Activated T-helper 17 cell treated with anti-CD3 and anti-CD28 coated beads, Interleukin-2, amount 50 U/mL, for 72 hours (primary cell): Measurements from ENCODE around the gene SP8. TPM values are rescaled to one million over a fixed set of nuclear protein-coding genes. Genes with fewer than 3 reads are reported as not detected.

ENCODE experiments used
- ATAC-seq: fragments of 150-1000 bp; cut with Tn5 transposase; replicated peaks from 2 replicates; pipeline ENCODE4 v1.10.0; 2021; ENCODE audit warnings: mild to moderate bottlenecking, moderate library complexity
- H3K27ac Mint-ChIP-seq: one replicate; pipeline ENCODE4 v1.8.0; 2022; ENCODE audit warnings: mixed read lengths
- H3K27me3 Mint-ChIP-seq: one replicate; pipeline ENCODE4 v1.8.0; 2022; ENCODE audit warnings: mixed read lengths
- H3K36me3 Mint-ChIP-seq: one replicate; pipeline ENCODE4 v1.8.0; 2022; ENCODE audit warnings: low read depth, mild to moderate bottlenecking, mixed read lengths
- H3K4me1 Mint-ChIP-seq: one replicate; pipeline ENCODE4 v1.8.0; 2022; ENCODE audit warnings: mixed read lengths
- H3K4me3 Mint-ChIP-seq: one replicate; pipeline ENCODE4 v1.8.0; 2022; ENCODE audit warnings: mild to moderate bottlenecking, mixed read lengths
- H3K9me3 Mint-ChIP-seq: one replicate; pipeline ENCODE4 v1.8.0; 2022; ENCODE audit warnings: mixed read lengths
- total RNA-seq, 2 donors: library from RNA; stranded (reverse); gene quantifications; one replicate each; pipeline ENCODE4 v1.2.3, GENCODE V29; 2022

Gene SP8
- total RNA-seq, 2 donors from 2014 or later = not detected

DNA sequence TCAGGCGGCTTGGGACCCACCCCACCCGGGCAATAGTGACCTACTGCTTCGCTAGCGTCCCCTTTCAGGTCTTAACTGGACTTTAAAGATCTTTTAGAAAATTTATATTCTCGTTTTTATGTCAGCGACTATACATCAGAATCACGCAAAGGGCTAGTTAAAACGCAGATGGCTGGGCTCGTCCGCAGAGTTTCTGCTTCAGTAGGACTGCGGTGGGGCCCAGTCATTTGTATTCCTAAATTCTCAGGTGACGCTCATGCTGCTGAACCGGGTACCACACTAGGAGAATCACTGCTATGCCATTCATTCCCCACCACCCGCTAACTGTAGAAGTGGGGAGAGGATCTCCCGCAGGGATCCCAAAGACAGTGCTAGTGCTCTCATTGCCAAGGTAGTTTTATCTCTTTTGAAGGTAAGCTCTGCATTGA lies 12.0 kb upstream of the SP8 start:
- no peak overlapping the region for H3K27ac Mint-ChIP-seq
- H3K27me3 Mint-ChIP-seq = peaks cover 37% of the 10 kb centered on the region
- ATAC-seq = no peak
- no peaks in the 10 kb centered on the region for H3K9me3 Mint-ChIP-seq
- H3K36me3 Mint-ChIP-seq = no peaks in the 10 kb centered on the region
- H3K4me3 Mint-ChIP-seq = peak overlapping the region; percentile 53
- no peaks in the 10 kb centered on the region for H3K4me1 Mint-ChIP-seq

DNA sequence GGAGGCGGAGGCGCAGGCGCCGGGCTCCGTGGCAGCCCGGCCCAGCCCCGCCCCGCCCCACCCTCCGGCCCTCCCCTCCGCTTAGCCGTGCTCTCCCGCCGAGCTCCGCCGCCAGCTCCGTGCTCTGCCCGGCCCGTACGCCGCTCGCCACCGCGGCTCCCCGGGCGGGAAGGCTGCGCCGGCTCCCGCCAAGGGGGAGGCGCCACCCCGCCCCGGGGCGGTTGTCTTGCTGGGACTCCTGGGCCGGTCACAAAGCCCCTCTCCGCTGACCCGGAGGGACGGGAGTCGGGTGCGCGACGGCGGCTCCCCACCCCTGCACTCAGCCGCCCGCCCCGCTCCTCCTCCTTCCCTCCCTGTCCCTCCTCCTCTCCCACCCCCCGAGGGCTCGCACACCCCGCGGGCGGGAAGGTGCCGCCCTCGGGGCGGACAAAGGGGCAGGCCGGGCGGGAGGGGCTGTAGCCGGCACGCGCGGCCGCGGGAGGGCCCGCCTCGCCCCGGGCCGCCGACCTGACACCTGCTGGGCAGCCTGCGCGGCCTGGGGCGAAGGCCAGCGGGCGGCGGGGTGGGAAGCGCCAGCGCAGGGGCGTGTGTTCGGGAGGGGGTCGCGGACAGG lies 11.5 kb upstream of the SP8 start:
- H3K4me3 Mint-ChIP-seq = peak overlapping the region; percentile 81
- H3K27ac Mint-ChIP-seq = no peak overlapping the region
- no peaks in the 10 kb centered on the region for H3K36me3 Mint-ChIP-seq
- H3K9me3 Mint-ChIP-seq = no peaks in the 10 kb centered on the region
- H3K4me1 Mint-ChIP-seq = no peaks in the 10 kb centered on the region
- peaks cover 38% of the 10 kb centered on the region for H3K27me3 Mint-ChIP-seq
- peak; percentile 82 for ATAC-seq

DNA sequence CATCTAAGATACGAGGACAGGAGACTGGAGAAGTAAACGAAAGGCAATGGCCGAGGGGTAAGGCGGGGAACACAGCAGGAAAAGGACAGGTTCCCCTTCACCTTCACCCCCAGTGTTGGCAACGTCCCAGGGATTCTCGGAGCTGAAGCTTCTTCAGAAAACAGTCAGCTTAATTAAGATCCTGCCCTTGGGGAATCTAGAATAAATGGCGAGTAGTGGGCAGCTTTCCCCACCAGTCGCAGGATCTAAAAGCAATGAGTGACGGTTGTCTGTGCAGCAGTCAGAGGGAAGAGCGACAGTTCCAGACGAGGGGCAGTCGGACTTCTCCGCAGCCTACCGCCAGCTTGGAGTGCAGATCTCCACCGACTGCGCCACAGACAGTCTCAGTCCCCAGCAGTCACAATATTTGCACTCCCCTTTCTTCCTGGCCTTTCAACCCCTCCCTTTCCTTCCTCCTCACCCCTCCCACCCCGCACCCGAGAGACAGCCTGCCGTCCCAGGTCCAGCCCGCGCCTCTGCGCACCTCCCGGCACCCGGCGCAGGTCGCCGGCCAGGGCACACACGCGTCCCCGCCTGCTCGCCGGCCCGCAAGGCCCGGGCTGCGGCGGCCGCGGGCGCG lies 10.9 kb upstream of the SP8 start:
- H3K4me1 Mint-ChIP-seq = no peaks in the 10 kb centered on the region
- no peaks in the 10 kb centered on the region for H3K9me3 Mint-ChIP-seq
- no peaks in the 10 kb centered on the region for H3K36me3 Mint-ChIP-seq
- peaks cover 43% of the 10 kb centered on the region for H3K27me3 Mint-ChIP-seq
- peak overlapping the region; percentile 81 for H3K4me3 Mint-ChIP-seq
- ATAC-seq = peak; percentile 62
- no peak overlapping the region for H3K27ac Mint-ChIP-seq

DNA sequence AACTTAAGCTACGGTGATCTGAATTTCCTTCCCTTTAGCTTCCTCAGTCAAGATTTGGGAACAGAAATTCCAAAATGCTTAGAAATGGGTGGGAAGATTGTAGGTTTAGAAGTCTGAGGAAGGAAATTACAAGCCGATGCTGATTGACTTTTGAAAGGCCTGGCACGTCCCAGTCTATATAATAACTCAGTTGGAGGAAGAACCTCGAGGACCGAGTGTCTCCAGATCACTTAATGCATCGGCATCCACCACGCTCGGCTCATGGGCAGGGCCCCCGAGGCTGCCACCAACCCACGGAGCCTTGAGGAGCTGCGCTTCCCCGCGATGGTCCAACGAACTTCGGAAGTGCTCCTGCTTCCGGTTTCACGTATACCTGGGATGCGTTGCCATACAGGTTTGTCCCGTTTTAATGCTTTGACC lies 10.4 kb upstream of the SP8 start:
- H3K27me3 Mint-ChIP-seq = peaks cover 48% of the 10 kb centered on the region
- H3K36me3 Mint-ChIP-seq = peaks cover 2% of the 10 kb centered on the region
- ATAC-seq = no peak
- no peak overlapping the region for H3K27ac Mint-ChIP-seq
- peaks cover 1% of the 10 kb centered on the region for H3K9me3 Mint-ChIP-seq
- no peaks in the 10 kb centered on the region for H3K4me1 Mint-ChIP-seq
- peak overlapping the region; percentile 81 for H3K4me3 Mint-ChIP-seq

DNA sequence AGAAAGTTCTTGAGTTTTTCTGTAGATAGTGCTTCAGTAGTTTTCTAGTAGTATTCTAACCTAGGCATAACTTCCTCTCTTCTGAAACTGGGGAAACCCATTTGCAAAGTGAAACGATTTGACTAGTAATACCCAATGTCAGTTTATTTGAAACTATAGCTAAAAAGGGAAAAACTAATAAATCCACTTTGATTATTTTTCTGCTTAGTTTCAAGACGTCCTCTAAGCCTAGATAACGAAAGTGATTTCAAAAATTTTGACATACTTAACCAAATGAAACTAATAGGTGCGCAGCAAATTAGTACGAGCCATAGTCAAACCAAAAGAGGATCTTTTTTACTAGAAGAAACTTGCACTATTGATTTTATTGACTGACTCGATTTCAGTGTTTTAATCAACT lies 9.8 kb upstream of the SP8 start:
- Mint-ChIP-seq H3K36me3 (peaks cover 7% of the 10 kb centered on the region), H3K4me1 (no peaks in the 10 kb centered on the region), H3K27ac (no peak overlapping the region), H3K4me3 (peak overlapping the region; percentile 81), H3K27me3 (peaks cover 54% of the 10 kb centered on the region), H3K9me3 (peaks cover 7% of the 10 kb centered on the region)
- ATAC-seq = no peak

DNA sequence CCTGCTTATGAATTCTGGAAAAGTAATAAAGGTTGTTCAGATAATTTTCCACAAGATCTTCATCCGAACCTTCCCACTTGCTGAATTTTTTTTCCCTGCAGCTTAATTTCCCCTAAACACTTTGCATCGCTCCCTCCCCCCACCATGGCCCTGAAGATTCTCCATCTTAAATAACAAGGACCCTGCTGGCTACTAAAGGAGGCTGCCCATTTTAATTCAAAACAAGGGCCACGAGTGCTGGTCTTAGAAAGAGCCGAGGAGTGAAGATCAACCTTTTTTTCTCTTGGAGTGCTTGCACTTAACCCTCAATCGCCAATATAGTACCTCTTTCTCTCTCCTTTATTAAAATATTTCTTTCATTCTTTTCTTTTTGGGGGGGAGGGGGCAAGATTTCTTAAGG lies 9.2 kb upstream of the SP8 start:
- peaks cover 13% of the 10 kb centered on the region for H3K36me3 Mint-ChIP-seq
- H3K27me3 Mint-ChIP-seq = peaks cover 60% of the 10 kb centered on the region
- no peak overlapping the region for H3K27ac Mint-ChIP-seq
- no peak for ATAC-seq
- no peak overlapping the region for H3K4me3 Mint-ChIP-seq
- no peaks in the 10 kb centered on the region for H3K4me1 Mint-ChIP-seq
- peaks cover 7% of the 10 kb centered on the region for H3K9me3 Mint-ChIP-seq

DNA sequence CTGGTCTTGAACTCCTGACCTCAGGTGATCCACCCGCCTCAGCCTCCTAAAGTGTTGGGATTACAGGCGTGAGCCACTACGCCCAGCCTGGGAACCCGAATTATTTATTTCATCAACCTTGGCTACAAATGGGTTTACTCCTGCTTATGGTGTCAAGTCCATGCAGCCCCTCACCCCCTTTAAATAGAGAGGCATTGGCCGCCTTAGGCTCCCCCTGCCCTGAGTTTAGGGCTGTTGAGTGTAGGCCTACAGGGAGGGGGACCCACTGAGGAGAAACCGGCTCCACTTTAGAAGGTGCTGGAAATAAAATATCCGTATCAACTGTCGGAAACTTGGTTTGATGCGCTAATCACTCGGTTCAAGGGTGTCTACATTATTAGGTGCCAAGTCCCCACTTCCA lies 8.7 kb upstream of the SP8 start:
- no peak overlapping the region for H3K4me3 Mint-ChIP-seq
- peaks cover 7% of the 10 kb centered on the region for H3K9me3 Mint-ChIP-seq
- no peak for ATAC-seq
- H3K4me1 Mint-ChIP-seq = no peaks in the 10 kb centered on the region
- H3K36me3 Mint-ChIP-seq = peaks cover 15% of the 10 kb centered on the region
- H3K27me3 Mint-ChIP-seq = peaks cover 63% of the 10 kb centered on the region
- no peak overlapping the region for H3K27ac Mint-ChIP-seq

DNA sequence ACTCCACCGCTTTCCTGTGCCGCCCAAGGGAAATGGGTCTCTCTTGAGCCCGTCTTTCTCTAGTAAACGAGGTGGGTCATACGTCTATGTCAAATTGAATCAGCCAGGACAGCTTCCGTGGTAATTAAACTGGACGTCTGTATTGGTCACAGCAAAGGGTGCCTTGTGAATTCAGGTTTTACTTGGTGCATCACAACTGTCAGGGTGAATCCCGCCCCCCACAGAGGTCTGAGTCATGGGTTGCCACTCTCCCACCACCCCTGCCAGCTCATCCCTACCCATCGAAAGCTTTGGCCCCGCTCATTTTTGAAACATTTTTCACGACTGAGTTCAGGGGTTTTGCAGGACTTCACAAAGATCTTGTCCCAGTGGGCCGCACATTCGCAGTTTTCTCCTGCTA lies 8.0 kb upstream of the SP8 start:
- no peak for ATAC-seq
- H3K27me3 Mint-ChIP-seq = peaks cover 66% of the 10 kb centered on the region
- peaks cover 19% of the 10 kb centered on the region for H3K36me3 Mint-ChIP-seq
- no peak overlapping the region for H3K4me3 Mint-ChIP-seq
- no peak overlapping the region for H3K27ac Mint-ChIP-seq
- H3K9me3 Mint-ChIP-seq = peaks cover 7% of the 10 kb centered on the region
- no peaks in the 10 kb centered on the region for H3K4me1 Mint-ChIP-seq

DNA sequence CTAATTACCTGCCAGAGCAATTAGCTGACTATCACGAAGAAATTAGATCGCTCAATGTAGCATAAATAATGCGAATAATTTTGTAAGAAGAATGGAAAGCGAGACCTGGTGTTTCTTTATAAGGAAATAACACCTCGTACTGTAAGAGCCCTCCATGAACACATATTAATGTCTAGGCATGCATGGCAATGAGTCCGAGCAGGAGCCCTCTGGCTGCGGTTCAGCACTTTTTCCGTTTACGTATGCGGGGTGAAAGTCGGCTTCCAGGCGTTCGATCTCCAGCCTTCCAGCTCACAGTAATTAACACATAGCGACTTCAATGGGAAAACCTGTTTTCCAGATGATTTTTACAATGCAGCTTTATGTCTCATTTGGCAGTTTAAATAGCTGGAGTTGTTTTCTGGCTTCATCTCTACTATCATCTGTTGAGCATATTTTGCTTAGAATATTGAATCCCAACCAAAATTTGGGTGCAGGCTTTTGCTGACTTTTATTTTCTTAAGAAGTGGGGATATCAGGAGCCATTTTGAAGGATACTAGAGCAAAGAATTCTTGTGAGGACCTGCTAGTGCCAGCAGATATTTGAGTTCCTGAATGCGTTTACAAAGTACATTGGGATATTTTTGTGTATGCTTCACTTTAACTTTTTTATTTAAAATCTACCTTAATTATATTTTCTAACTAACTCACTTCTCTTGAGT lies 7.2 kb upstream of the SP8 start:
- no peak overlapping the region for H3K27ac Mint-ChIP-seq
- ATAC-seq = no peak
- H3K9me3 Mint-ChIP-seq = peaks cover 7% of the 10 kb centered on the region
- peaks cover 63% of the 10 kb centered on the region for H3K27me3 Mint-ChIP-seq
- H3K4me1 Mint-ChIP-seq = no peaks in the 10 kb centered on the region
- H3K4me3 Mint-ChIP-seq = no peak overlapping the region
- H3K36me3 Mint-ChIP-seq = peaks cover 19% of the 10 kb centered on the region

GRCh38 chr7:20793248-20793647 lies 6.6 kb upstream of the SP8 start:
- no peak overlapping the region for H3K27ac Mint-ChIP-seq
- no peak overlapping the region for H3K4me3 Mint-ChIP-seq
- peaks cover 66% of the 10 kb centered on the region for H3K27me3 Mint-ChIP-seq
- H3K4me1 Mint-ChIP-seq = no peaks in the 10 kb centered on the region
- H3K9me3 Mint-ChIP-seq = peaks cover 7% of the 10 kb centered on the region
- H3K36me3 Mint-ChIP-seq = peaks cover 19% of the 10 kb centered on the region
- no peak for ATAC-seq

- peaks cover 7% of the 10 kb centered on the region for H3K9me3 Mint-ChIP-seq
- H3K27ac Mint-ChIP-seq = no peak overlapping the region
- no peak overlapping the region for H3K4me3 Mint-ChIP-seq
- ATAC-seq = no peak
- H3K36me3 Mint-ChIP-seq = peaks cover 27% of the 10 kb centered on the region
- peaks cover 68% of the 10 kb centered on the region for H3K27me3 Mint-ChIP-seq
- H3K4me1 Mint-ChIP-seq = peaks cover 5% of the 10 kb centered on the region
Observed at GRCh38 chr7:20791538-20792434, 5.1 kb upstream of the SP8 start.

DNA sequence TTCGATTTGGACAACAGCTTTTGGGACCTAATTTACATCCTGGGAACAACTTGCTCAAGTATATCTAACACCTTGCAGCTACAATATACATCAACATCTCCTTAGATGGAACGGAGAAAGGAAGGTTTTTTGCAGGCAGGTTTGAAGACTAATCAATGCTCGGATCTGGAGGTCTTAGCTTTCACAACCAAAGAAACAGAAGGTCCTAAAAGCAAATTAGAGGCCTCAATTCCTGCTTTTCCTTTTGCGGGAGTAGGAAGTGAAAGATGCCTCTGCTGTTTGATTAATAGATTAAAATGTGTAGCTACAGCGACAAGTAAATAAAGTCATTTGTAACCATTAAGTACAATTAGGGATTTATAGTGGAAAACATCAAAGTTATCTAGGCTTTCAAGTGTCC lies 3.7 kb upstream of the SP8 start:
- Mint-ChIP-seq H3K9me3 (peaks cover 7% of the 10 kb centered on the region), H3K4me1 (peaks cover 5% of the 10 kb centered on the region), H3K4me3 (no peak overlapping the region), H3K27me3 (peaks cover 70% of the 10 kb centered on the region), H3K36me3 (peaks cover 27% of the 10 kb centered on the region), H3K27ac (no peak overlapping the region)
- ATAC-seq = no peak

DNA sequence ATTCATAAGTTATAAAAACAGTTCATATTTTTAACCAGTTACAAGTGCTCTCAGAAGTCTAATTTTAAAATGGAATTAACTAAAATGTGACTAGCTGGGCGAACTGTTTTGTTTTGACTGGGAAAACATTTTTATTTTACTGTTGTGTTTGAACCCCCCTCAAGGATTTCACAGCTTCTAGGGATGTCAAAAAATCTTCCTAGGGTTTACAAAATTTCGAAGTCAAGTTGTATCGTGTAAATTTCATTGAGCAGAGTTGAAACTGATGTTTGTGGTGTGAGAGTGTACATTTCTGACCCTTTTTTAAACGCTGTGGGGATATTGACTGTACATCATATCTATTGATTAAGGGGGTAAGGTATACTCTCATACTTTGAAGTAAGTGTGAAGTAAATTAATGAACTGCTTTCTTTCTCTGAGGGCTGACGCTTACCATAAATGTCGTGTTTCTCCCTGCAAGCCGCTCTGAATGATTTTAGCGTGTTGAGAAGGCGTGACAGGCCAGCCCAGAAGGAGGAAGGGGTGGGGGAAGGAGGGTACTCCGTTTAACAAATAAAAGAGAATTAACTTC lies 1.8 kb upstream of the SP8 start:
- Mint-ChIP-seq H3K9me3 (peaks cover 7% of the 10 kb centered on the region), H3K4me1 (peaks cover 5% of the 10 kb centered on the region), H3K27me3 (peaks cover 69% of the 10 kb centered on the region)

More for the DNA sequence above, 1.8 kb upstream of the SP8 start:
- no peak overlapping the region for H3K4me3 Mint-ChIP-seq
- H3K27ac Mint-ChIP-seq = no peak overlapping the region
- H3K36me3 Mint-ChIP-seq = peaks cover 34% of the 10 kb centered on the region
- no peak for ATAC-seq
